IMR-90 (cell line): ENCODE data around the gene CYP24A1. TPM values are rescaled to one million over a fixed set of nuclear protein-coding genes. Genes with fewer than 3 reads are reported as not detected.

Source experiments
- ATAC-seq: fragments of 200-7000 bp; cut with Tn5 transposase; 2 replicates; pipeline ENCODE4 v1.9.1; 2020; ENCODE audit warnings: low read depth, mild to moderate bottlenecking, moderate library complexity
- BruUV-seq: library from RNA; stranded (reverse); fragments of 400-500 nt; replicated peaks from 2 replicates; lab custom pipeline; 2021; lab: Mats Ljungman, UMichigan
- CTCF ChIA-PET: fragments of 300-600 bp; formaldehyde crosslinking; extraction: SDS; loops from one replicate; lab custom pipeline; 2021; ENCODE audit warnings: antibody characterized with exemption; lab: Yijun Ruan, JAX
- POLR2A ChIA-PET: fragments of 300-600 bp; sonication (Branson Sonifier 250); formaldehyde crosslinking; loops from one replicate; lab custom pipeline; 2022; ENCODE audit warnings: antibody characterized with exemption; ENCODE audit not compliant: unreplicated experiment; lab: Charles Lee
- DNase-seq: peaks from one replicate; pipeline ENCODE4 v3.0.0; 2013
- H2AFZ ChIP-seq: replicated peaks from 2 replicates; pipeline ENCODE3; 2013; ENCODE audit warnings: low read length, mild to moderate bottlenecking; ENCODE audit not compliant: poor library complexity
- H2AK5ac ChIP-seq: 2 replicates; pipeline ENCODE4 v1.6.1; 2013; ENCODE audit warnings: low read depth, low read length, inconsistent platforms
- H2AK9ac ChIP-seq: replicated peaks from 2 replicates; pipeline ENCODE3; 2013; ENCODE audit warnings: mild to moderate bottlenecking, low read depth, low read length, moderate library complexity; ENCODE audit not compliant: poor library complexity
- H2BK120ac ChIP-seq: 2 replicates; pipeline ENCODE4 v1.6.1; 2013; ENCODE audit warnings: low read depth, low read length, inconsistent platforms
- H2BK15ac ChIP-seq: 3 replicates; pipeline ENCODE4 v1.6.1; 2013; ENCODE audit warnings: low read depth, low read length, inconsistent platforms
- H2BK20ac ChIP-seq: 2 replicates; pipeline ENCODE4 v1.6.1; 2013; ENCODE audit warnings: low read depth, mild to moderate bottlenecking, inconsistent platforms, low read length, moderate library complexity
- H2BK5ac ChIP-seq: 2 replicates; pipeline ENCODE4 v1.6.1; 2013; ENCODE audit warnings: mild to moderate bottlenecking, low read depth, low read length, inconsistent platforms; ENCODE audit not compliant: poor library complexity, severe bottlenecking
- H3K14ac ChIP-seq: replicated peaks from 2 replicates; pipeline ENCODE4 v1.6.1; 2013; ENCODE audit warnings: low read depth, low read length, inconsistent platforms
- H3K18ac ChIP-seq: 2 replicates; pipeline ENCODE4 v1.6.1; 2013; ENCODE audit warnings: low read depth, low read length, control low read depth
- H3K23ac ChIP-seq: 2 replicates; pipeline ENCODE4 v1.6.1; 2013; ENCODE audit warnings: low read depth, low read length, inconsistent platforms
- H3K27ac ChIP-seq: 2 replicates; pipeline ENCODE4 v1.5.1; 2013; ENCODE audit warnings: mild to moderate bottlenecking, control low read depth, low read length; ENCODE audit not compliant: insufficient read depth
- H3K27me3 ChIP-seq: 2 replicates; pipeline ENCODE4 v1.6.1; 2013; ENCODE audit warnings: low read length; ENCODE audit not compliant: control insufficient read depth, insufficient read depth
- H3K36me3 ChIP-seq: 2 replicates; pipeline ENCODE4 v1.6.1; 2013; ENCODE audit warnings: low read length, mixed read lengths; ENCODE audit not compliant: control insufficient read depth, insufficient read depth
- H3K4ac ChIP-seq: 2 replicates; pipeline ENCODE4 v1.6.1; 2013; ENCODE audit warnings: low read depth, low read length, inconsistent platforms
- H3K4me1 ChIP-seq: 2 replicates; pipeline ENCODE4 v1.6.1; 2013; ENCODE audit warnings: low read length, mixed read lengths; ENCODE audit not compliant: control insufficient read depth, insufficient read depth
- H3K4me2 ChIP-seq: 2 replicates; pipeline ENCODE4 v1.6.1; 2013; ENCODE audit warnings: low read depth, mild to moderate bottlenecking, control low read depth, low read length, moderate library complexity
- H3K4me3 ChIP-seq: 2 replicates; pipeline ENCODE4 v1.5.1; 2013; ENCODE audit warnings: low read depth, mild to moderate bottlenecking, control low read depth, low read length, moderate library complexity; ENCODE audit not compliant: insufficient read depth
- H3K56ac ChIP-seq: 2 replicates; pipeline ENCODE4 v1.6.1; 2013; ENCODE audit warnings: low read length, inconsistent platforms; ENCODE audit not compliant: insufficient read depth; ENCODE audit errors: extremely low read depth
- H3K79me1 ChIP-seq, 2 experiments: 2 replicates each; pipeline ENCODE4 v1.6.1; 2013; ENCODE audit warnings: low read length in 2 of 2, inconsistent platforms in 1 of 2, low read depth in 1 of 2
- H3K9ac ChIP-seq: 2 replicates; pipeline ENCODE4 v1.6.1; 2013; ENCODE audit warnings: low read depth, low read length, control low read depth
- H3K9me1 ChIP-seq: 2 replicates; pipeline ENCODE4 v1.6.1; 2013; ENCODE audit warnings: low read length, inconsistent platforms; ENCODE audit not compliant: insufficient read depth
- H3K9me3 ChIP-seq: 2 replicates; pipeline ENCODE4 v1.6.1; 2013; ENCODE audit warnings: low read length; ENCODE audit not compliant: control insufficient read depth, insufficient read depth
- H4K20me1 ChIP-seq: 2 replicates; pipeline ENCODE4 v1.6.1; 2013; ENCODE audit warnings: low read length, inconsistent platforms; ENCODE audit not compliant: insufficient read depth
- H4K5ac ChIP-seq: 2 replicates; pipeline ENCODE4 v1.6.1; 2013; ENCODE audit warnings: mild to moderate bottlenecking, low read depth, low read length, control low read depth
- H4K8ac ChIP-seq, 2 experiments: 2 replicates each; pipeline ENCODE4 v1.6.1; 2013; ENCODE audit warnings: low read depth in 2 of 2, low read length in 2 of 2, control low read depth in 1 of 2, inconsistent platforms in 1 of 2
- H4K91ac ChIP-seq: 2 replicates; pipeline ENCODE4 v1.6.1; 2013; ENCODE audit warnings: low read depth, low read length, inconsistent platforms; ENCODE audit not compliant: insufficient read depth
- BHLHE40 ChIP-seq: fragments of 150-350 bp; IDR thresholded peaks from 2 replicates; pipeline ENCODE4 v1.6.1; 2016; ENCODE audit warnings: mild to moderate bottlenecking, low read depth, low read length
- CEBPB ChIP-seq: IDR thresholded peaks from 2 replicates; pipeline ENCODE4 v1.6.1; 2012; ENCODE audit warnings: low read depth, low read length, improper control_type of control experiment
- CHD1 ChIP-seq: IDR thresholded peaks from 2 replicates; pipeline ENCODE4 v1.6.1; 2012; ENCODE audit warnings: low read depth, low read length, improper control_type of control experiment
- FOS ChIP-seq: fragments of 150-350 bp; IDR thresholded peaks from 2 replicates; pipeline ENCODE4 v1.6.1; 2016; ENCODE audit warnings: low read depth, low read length
- MAZ ChIP-seq: IDR thresholded peaks from 2 replicates; pipeline ENCODE4 v1.6.1; 2012; ENCODE audit warnings: low read depth, mild to moderate bottlenecking, low read length, improper control_type of control experiment, moderate library complexity, borderline replicate concordance
- NFE2L2 ChIP-seq: fragments of 150-350 bp; IDR thresholded peaks from 2 replicates; pipeline ENCODE4 v1.6.1; 2016; ENCODE audit warnings: low read depth, mild to moderate bottlenecking, low read length
- POLR2A ChIP-seq: IDR thresholded peaks from 2 replicates; pipeline ENCODE4 v1.6.1; 2012; ENCODE audit warnings: mild to moderate bottlenecking, low read depth, low read length
- RCOR1 ChIP-seq: IDR thresholded peaks from 2 replicates; pipeline ENCODE4 v1.6.1; 2012; ENCODE audit warnings: mild to moderate bottlenecking, low read length, improper control_type of control experiment; ENCODE audit not compliant: insufficient replicate concordance
- SMC3 ChIP-seq: fragments of 150-350 bp; IDR thresholded peaks from 2 replicates; pipeline ENCODE4 v1.6.1; 2016; ENCODE audit warnings: low read depth, mild to moderate bottlenecking, antibody characterized with exemption, low read length, moderate library complexity
- WGBS, 2 experiments: methylation state at CpG; one replicate each; pipeline versions ENCODE4 v1.1.5 to v1.1.7; 2013; ENCODE audit warnings: missing lambda C conversion rate in 2 of 2; ENCODE audit not compliant: insufficient read length in 1 of 2; ENCODE audit errors: extremely low coverage in 2 of 2; 5-methylcytosine and 5-hydroxymethylcytosine counted together
- dilution Hi-C: fragments of 300-500 bp; cut with HindIII; formaldehyde crosslinking; loops from one replicate; pipeline ENCODE4 v1.14.3; 2018; ENCODE audit warnings: low sequenced_read_pairs; ENCODE audit not compliant: unreplicated experiment
- in situ Hi-C: fragments of 300-500 bp; cut with MboI; formaldehyde crosslinking; loops from 3 replicates; pipeline ENCODE4 v1.14.3; 2019; ENCODE audit warnings: low sequenced_read_pairs, inconsistent platforms, mixed read lengths
- intact Hi-C: fragments of 100-400 bp; cut with micrococcal nuclease; formaldehyde crosslinking; loops from 2 replicates; pipeline ENCODE4 v1.10.0; 2022
- polyA plus RNA-seq, 3 experiments: library from polyadenylated mRNA; depleted of rRNA; stranded (reverse); fragments of >200 nt; gene quantifications; 2 replicates each; pipeline ENCODE4 v1.2.3, GENCODE V29; 2012; ENCODE audit warnings: low replicate concordance in 1 of 3
- total RNA-seq: library from RNA; depleted of rRNA; stranded (reverse); fragments of >200 nt; gene quantifications from 2 replicates; pipeline ENCODE4 v1.2.3, GENCODE V29; 2012
- TF ChIP-seq, protein P1 (sequence below): fragments of 150-350 bp; IDR thresholded peaks from 2 replicates; pipeline ENCODE4 v1.6.1; 2017; ENCODE audit warnings: mild to moderate bottlenecking, antibody characterized with exemption, low read length, low read depth
- TF ChIP-seq, protein P2 (sequence below): conservative IDR thresholded peaks from 2 replicates; pipeline ENCODE4 v1.5.1; 2012; ENCODE audit warnings: mild to moderate bottlenecking, low read depth, low read length, improper control_type of control experiment
- TF ChIP-seq, protein P3 (sequence below): fragments of 150-350 bp; IDR thresholded peaks from 2 replicates; pipeline ENCODE4 v1.6.1; 2016; ENCODE audit warnings: low read depth, mild to moderate bottlenecking, low read length, moderate library complexity, borderline replicate concordance

CYP24A1 gene
- total and polyA plus RNA-seq, 2 of the 4 experiments (the other 2 are of a cell fraction), result not detected

DNA sequence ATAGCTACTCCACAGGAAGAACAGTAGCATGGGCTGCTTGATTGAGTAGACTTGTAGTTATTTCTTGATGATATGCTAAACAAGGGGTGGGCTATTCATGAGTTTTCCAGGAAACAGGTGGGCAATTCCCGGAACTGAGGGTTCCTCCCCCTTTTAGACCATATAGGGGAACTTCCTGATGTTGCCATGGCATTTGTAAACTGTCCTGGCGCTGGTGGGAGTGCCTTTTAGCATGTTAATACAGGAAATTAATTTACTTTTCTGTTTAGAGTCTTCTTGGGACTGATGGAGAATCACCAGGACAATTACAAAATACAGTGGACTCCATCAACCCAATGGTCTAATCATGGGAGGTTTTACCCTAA lies 22.7 kb downstream of the CYP24A1 start:
- Histone ChIP-seq H3K27ac (no peak overlapping the region), H3K18ac (no peak overlapping the region), H2BK5ac (no peak overlapping the region), H2BK15ac (no peak overlapping the region), H3K27me3 (peaks cover 8% of the 10 kb centered on the region), H4K8ac (no peak overlapping the region), H2AFZ (no peak overlapping the region), H3K9me3 (no peaks in the 10 kb centered on the region), H2BK20ac (no peak overlapping the region), H4K5ac (no peak overlapping the region), H4K91ac (no peak overlapping the region), H3K4ac (no peak overlapping the region), H3K79me1 (no peaks in the 10 kb centered on the region), H3K9ac (no peak overlapping the region), H3K56ac (no peak overlapping the region), H3K4me1 (no peaks in the 10 kb centered on the region), H3K9me1 (no peaks in the 10 kb centered on the region), H3K23ac (no peak overlapping the region), H3K4me3 (no peak overlapping the region), H2AK9ac (no peak overlapping the region), H4K20me1 (no peaks in the 10 kb centered on the region), H2BK120ac (no peak overlapping the region), H2AK5ac (no peak overlapping the region), H3K36me3 (no peaks in the 10 kb centered on the region), H3K14ac (no peak overlapping the region), H3K4me2 (no peak overlapping the region)
- WGBS, 2 experiments, result no CpG with 5 or more reads among the region's 2 CpGs
- ChIA-PET POLR2A (no interaction called here), CTCF (no interaction called here)
- intact Hi-C loops (no loop called here), dilution Hi-C loops (no loop called here), in situ Hi-C loops (no loop called here)
- no peak for TF ChIP-seq RCOR1
- TF ChIP-seq CHD1, result no peak
- TF ChIP-seq MAZ, result no peak
- TF ChIP-seq FOS, result no peak
- TF ChIP-seq, protein P1, sequence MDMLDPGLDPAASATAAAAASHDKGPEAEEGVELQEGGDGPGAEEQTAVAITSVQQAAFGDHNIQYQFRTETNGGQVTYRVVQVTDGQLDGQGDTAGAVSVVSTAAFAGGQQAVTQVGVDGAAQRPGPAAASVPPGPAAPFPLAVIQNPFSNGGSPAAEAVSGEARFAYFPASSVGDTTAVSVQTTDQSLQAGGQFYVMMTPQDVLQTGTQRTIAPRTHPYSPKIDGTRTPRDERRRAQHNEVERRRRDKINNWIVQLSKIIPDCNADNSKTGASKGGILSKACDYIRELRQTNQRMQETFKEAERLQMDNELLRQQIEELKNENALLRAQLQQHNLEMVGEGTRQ, result no peak
- TF ChIP-seq POLR2A, result no peak
- TF ChIP-seq CEBPB, result no peak
- TF ChIP-seq BHLHE40, result no peak
- TF ChIP-seq, protein P2, sequence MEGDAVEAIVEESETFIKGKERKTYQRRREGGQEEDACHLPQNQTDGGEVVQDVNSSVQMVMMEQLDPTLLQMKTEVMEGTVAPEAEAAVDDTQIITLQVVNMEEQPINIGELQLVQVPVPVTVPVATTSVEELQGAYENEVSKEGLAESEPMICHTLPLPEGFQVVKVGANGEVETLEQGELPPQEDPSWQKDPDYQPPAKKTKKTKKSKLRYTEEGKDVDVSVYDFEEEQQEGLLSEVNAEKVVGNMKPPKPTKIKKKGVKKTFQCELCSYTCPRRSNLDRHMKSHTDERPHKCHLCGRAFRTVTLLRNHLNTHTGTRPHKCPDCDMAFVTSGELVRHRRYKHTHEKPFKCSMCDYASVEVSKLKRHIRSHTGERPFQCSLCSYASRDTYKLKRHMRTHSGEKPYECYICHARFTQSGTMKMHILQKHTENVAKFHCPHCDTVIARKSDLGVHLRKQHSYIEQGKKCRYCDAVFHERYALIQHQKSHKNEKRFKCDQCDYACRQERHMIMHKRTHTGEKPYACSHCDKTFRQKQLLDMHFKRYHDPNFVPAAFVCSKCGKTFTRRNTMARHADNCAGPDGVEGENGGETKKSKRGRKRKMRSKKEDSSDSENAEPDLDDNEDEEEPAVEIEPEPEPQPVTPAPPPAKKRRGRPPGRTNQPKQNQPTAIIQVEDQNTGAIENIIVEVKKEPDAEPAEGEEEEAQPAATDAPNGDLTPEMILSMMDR, result no peak
- TF ChIP-seq SMC3, result no peak
- TF ChIP-seq NFE2L2, result no peak
- TF ChIP-seq, protein P3, sequence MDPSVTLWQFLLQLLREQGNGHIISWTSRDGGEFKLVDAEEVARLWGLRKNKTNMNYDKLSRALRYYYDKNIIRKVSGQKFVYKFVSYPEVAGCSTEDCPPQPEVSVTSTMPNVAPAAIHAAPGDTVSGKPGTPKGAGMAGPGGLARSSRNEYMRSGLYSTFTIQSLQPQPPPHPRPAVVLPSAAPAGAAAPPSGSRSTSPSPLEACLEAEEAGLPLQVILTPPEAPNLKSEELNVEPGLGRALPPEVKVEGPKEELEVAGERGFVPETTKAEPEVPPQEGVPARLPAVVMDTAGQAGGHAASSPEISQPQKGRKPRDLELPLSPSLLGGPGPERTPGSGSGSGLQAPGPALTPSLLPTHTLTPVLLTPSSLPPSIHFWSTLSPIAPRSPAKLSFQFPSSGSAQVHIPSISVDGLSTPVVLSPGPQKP, result no peak
- ATAC-seq, result no peak
- no TSS peak for BruUV-seq
- no peak for DNase-seq
